A549 (cell line): Measurements from ENCODE around the gene ABCC1.

Experiments
- CHD2 ChIP-seq: fragments of 150-350 bp; IDR thresholded peaks from 2 replicates; pipeline ENCODE4 v1.6.1; 2014; ENCODE audit warnings: low read length; ENCODE audit not compliant: partially characterized antibody
- HOXA7 ChIP-seq: fragments of 250-450 bp; sonication (Bioruptor Pico); IDR thresholded peaks from 2 replicates; pipeline ENCODE4 v1.5.0; 2020; ENCODE audit warnings: mild to moderate bottlenecking, moderate library complexity
- POLR2A ChIP-seq: IDR thresholded peaks from 2 replicates; pipeline ENCODE4 v1.6.1; 2012; ENCODE audit warnings: mild to moderate bottlenecking, low read length
- POLR2AphosphoS2 ChIP-seq: conservative IDR thresholded peaks from 2 replicates; pipeline ENCODE4 v1.6.1; 2012; ENCODE audit warnings: low read length, improper control_type of control experiment, inconsistent platforms
- RAD21 ChIP-seq, 2 experiments: fragments of >200 bp in 1 of 2; sonication (Bioruptor Twin) in 1 of 2; formaldehyde crosslinking in 1 of 2; IDR thresholded peaks in 1 of 2; conservative IDR thresholded peaks in 1 of 2; 2 replicates in 1 of 2; 3 replicates in 1 of 2; pipeline ENCODE4 v1.6.1; 2012 to 2018; ENCODE audit warnings: inconsistent platforms in 1 of 2
- RNF2 ChIP-seq: fragments of 200-600 bp; sonication (generic); IDR thresholded peaks from 2 replicates; pipeline ENCODE4 v1.6.1; 2016; ENCODE audit warnings: low read depth, mild to moderate bottlenecking, antibody characterized with exemption, moderate library complexity, borderline replicate concordance
- USF2 ChIP-seq: fragments of 450-650 bp; IDR thresholded peaks from 2 replicates; pipeline ENCODE4 v1.6.1; 2014; ENCODE audit warnings: antibody characterized with exemption
- TF ChIP-seq, protein P1 (sequence below): fragments of >200 bp; sonication (Bioruptor Twin); formaldehyde crosslinking; IDR thresholded peaks from 3 replicates; pipeline ENCODE4 v1.5.1; 2016

- TF ChIP-seq USF2 = no peak
- TF ChIP-seq, protein P1, sequence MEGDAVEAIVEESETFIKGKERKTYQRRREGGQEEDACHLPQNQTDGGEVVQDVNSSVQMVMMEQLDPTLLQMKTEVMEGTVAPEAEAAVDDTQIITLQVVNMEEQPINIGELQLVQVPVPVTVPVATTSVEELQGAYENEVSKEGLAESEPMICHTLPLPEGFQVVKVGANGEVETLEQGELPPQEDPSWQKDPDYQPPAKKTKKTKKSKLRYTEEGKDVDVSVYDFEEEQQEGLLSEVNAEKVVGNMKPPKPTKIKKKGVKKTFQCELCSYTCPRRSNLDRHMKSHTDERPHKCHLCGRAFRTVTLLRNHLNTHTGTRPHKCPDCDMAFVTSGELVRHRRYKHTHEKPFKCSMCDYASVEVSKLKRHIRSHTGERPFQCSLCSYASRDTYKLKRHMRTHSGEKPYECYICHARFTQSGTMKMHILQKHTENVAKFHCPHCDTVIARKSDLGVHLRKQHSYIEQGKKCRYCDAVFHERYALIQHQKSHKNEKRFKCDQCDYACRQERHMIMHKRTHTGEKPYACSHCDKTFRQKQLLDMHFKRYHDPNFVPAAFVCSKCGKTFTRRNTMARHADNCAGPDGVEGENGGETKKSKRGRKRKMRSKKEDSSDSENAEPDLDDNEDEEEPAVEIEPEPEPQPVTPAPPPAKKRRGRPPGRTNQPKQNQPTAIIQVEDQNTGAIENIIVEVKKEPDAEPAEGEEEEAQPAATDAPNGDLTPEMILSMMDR = no peak
- TF ChIP-seq RNF2 = no peak
- no peak for TF ChIP-seq POLR2AphosphoS2
- no peak for TF ChIP-seq RAD21 (conservative IDR thresholded peaks at IDR 0.05 in 1 of 2, IDR thresholded peaks at IDR 0.05 in 1 of 2)
- no peak for TF ChIP-seq POLR2A
- TF ChIP-seq CHD2 = no peak
- TF ChIP-seq HOXA7 (CRISPR knock-in tag) = no peak
These were observed 95.9 kb downstream of the ABCC1 start for GRCh38 chr16:16045296-16045695.
